Stimulated activated CD8-positive, alpha-beta memory T cell treated with anti-CD3 and anti-CD28 coated beads, Interleukin-12 subunit alpha, Interleukin-12 subunit beta, amount 100 ng/mL, for 1 hour (primary cell): ENCODE measurements around the gene TSPAN11.

Experiments
- DNase-seq: peaks from one replicate; pipeline ENCODE4 v3.0.0-alpha.2; 2020; ENCODE audit warnings: low read depth

The TSPAN11 gene

DNA sequence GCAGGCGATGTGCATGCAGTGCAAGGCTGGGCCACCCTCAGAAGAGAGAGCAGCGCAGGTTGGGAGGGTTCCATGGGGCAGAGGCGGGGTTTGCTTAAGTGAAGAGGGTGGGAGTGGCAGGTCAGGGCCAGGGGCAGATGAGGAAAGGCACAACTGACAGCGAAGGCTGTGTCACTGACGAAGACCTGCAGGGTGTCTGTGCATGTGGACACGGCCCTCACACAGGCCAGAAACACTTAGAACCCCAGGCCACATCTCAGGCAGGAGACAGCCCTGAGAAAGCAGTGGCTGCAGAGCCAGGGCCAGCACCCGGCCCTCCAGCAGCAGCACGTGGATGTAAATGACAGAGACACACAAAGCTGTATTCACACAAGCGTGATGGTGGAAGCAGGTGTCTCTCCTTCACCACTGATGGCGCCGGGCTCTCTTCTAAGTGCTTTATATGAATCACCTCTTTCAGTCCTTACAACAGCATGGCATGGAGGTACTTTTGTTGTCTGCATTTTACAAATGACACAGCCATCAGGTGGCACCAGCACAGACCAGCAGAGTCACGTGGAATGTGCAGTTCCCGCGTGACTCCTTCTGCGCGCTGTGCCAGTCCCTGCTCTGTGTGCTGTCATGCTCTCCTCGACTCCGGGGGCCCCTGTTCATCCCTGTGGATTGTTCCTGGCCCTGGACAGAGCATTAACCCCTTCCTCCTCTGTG lies 54.6 kb downstream of the TSPAN11 start:
- no peak for DNase-seq

DNA sequence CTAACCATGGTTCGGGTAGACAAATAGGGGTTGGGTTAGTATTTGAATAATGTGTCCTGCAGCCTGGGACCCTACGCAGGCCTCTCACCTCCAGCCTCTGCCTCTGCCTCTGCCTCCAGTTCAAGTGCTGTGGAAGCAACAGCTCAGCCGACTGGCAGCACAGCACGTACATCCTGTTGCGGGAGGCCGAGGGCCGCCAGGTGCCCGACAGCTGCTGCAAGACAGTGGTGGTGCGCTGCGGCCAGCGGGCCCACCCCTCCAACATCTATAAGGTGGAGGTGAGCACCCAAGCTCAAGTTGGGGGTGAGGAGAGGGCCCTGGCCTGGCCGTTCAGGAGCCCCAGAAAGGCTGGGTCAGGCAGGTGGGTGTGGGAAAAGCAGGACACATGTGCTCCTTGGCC lies 55.9 kb downstream of the TSPAN11 start:
- DNase-seq, result no peak

DNA sequence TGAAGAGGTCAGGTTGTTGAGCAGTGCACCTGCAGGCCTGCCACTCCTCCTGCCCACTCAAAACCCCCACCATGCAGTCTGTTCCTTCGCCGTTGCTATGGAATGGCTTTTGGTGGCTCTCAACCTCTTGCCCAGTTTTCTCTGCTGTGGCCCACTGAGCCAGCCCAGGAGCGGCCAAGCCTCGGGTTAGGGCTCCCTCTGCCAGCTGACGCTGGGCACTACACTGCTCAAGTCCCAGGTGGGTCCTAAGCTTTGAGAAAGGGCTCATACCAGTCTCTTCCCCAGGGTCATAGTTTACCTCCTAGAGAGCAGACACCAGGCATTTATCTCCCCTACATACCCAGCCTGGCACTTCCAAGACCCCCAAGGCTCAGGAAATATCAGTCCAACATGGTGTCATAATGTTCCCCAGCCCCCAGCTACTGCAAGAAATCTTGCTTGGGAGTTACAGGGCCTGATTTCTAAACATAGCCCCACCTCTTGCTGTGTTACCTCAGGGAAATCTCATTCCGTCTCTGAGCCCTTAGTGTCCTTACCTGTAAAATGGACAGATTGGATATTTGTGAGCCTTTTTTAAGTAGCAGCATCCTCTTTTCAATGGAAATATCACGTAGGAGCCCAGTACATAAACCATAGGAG lies 59.4 kb downstream of the TSPAN11 start:
- DNase-seq, result no peak

DNA sequence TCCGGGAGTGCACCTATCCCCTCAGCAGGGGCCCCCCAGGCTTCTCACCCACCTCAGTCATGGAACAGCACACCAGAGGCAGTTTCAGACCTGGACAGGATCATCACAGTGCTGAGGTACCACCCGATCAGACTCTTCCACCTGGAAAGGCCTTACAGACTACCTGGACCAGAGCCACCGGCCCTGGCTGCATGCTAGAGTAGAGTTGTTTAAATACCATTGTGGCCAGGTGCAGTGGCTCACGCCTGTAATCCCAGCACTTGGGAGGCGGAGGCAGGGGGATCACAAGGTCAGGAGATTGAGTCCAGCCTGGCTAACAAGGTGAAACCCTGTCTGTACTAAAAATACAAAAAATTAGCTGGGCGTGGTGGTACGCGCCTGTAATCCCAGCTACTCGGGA lies 61.5 kb downstream of the TSPAN11 start:
- no peak for DNase-seq

DNA sequence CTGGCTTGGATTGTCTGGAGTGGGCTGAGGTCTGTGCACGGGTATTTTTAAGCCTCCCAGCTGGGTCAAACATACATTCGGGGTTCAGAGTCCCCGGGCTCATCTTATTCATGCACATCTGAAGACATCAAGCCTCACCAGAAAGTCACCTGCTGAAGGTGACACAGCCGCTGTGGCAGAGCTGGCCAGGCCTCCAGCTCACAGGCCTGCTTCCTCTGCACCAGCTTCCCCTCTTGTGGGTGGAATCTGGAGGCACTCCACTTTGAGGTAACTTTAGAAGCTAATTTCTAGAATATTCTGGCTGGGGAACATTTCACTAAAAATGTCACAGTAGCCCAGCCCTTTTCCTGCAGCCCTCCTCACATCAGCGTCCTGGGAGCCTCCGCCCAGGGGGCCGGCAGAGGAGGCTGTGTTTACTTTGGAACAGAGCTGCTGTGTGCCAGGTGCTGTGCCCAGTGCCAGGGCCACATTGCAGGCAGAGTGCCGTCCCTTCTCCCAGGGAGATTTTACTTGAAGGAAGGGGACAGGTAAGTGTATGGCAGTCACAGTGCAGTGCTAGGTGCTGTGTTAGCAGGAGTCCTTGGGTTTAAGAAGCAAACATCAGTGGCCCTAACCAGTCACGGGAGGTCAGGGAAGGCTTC lies 62.2 kb downstream of the TSPAN11 start:
- DNase-seq, result no peak

DNA sequence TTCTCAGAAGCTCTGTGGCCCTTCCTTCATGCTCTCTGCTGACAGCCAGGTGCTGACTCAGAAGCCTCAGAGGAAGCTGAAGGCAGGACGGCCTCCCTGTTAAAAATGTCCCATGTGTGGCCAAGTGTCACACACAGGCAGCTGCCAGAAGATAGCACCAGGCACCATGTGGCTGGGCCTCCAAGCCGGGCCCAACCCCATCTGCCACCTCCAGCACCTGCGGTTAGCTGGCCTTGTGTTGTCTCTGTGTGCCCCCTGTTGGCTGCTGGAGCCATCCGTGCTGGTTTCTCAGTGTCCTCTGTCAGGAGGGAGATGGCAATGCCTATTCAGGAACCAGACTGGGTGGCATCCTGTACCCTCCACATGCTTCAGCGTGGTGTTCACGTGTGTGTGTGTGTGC lies 63.2 kb downstream of the TSPAN11 start:
- DNase-seq, result no peak

DNA sequence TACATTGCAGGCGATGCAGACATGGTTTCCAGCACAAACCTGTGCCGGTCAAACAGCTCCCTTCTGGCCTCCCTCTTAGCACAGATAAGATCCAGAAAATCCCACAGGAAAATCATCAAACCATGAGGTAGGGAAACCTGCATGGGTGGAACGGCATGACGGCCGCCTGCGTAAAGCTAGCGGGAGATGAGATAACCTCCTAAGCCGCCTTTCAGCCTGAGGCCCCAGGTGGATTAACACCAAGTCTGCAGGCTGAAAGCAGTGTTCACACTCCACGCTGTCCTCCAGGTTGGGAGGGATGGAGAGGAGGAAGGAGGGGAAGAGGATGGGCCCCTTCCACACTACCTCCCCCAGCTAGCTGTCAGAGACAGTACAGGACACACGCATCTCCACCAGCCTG lies 63.8 kb downstream of the TSPAN11 start:
- DNase-seq, result no peak

DNA sequence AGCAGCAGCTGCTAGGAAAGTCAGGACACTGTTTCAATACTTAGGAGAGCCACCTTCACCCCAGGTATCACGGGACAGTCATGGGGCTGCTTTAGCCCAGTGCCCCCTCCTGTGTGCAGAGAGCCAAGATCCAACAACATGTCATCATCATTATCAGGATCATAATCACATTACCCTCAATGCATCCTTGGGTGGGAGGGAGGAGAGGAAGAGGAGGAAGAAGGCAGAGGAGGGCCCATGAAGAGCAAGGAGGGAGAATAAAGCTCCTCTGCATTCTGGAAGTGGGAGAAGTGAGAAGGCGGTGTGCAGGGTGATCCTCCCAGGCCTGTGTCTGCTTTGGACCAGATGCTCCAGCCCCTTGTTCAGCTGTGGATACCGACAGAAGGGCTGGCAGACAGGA lies 64.2 kb downstream of the TSPAN11 start:
- no peak for DNase-seq

DNA sequence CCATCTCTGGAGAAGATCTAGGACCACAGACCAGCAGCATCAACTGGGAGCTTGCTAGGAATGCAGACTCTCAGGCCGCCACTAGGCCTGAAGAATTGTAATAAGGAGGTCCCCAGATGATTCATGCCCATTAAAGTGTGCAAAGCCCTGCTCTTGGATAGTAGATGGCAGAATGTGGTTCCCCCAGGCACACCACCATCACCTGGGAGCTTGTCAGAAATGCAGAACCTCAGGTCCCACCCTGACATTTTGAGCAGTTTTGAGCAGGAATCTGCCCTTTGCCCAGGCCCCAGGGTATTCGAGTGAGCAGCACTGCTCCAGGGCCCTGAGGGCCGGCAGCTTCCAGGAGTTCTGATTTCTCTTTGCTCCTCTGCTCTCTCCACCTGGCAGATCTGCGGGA lies 64.9 kb downstream of the TSPAN11 start:
- no peak for DNase-seq

DNA sequence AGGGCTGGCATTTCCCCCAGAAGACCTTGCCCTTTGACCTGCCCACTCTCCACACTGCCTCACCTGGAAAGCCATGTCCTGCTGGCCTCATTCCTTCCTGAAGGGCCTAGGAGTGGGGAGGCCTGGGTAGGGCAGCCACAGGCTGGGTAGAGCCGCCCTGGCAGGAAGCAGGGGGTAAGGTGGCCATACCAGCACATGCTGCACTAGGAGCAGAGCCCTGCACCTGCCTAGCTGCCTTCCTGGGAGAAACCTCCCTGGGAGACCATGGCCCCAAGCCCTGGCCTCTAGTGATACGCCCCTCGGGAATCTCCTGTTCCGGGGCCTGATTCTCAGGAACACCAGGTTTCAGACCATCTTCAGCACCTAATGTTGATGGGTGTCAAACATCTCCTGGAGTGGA lies 65.8 kb downstream of the TSPAN11 start:
- no peak for DNase-seq

DNA sequence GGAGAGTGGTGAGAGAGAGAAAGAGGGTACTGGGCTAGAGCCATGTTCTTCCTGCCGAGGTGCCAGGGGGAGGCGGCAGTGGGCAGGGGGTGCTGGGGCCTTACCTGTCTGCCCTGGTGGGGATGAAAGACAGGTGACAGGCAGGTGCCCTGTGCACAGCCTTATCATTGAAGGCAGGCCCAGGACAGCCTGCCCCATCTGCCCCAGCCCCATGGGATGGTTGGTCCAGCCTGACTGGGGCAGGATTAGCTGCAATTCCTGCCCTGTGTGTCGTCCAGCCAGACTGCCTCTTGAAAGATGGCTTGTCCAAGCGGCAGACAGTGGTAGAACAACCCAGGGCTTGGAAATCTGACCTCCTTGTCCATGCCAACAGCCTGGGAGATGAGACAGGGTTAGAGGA lies 67.2 kb downstream of the TSPAN11 start:
- DNase-seq, result no peak

DNA sequence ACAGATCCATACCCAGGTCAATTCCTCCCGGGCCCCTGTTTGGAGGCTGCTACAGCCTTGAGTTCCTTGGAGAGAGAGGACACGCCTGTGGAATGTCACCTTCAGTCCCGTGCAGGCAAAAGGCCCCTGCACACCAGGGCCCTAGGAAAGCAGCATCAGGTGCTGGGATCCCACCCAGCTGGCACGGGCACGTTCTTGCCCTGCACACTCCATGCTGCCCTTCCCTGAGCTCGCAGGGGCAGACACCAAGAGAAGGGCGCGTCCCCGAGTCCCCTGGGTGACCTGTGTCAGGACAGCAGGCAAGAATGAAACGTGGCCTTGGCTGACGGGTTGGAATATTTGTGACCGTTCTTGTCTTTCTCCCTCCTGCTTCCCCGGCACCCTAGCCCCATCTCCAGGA lies 67.7 kb downstream of the TSPAN11 start:
- DNase-seq, result no peak

DNA sequence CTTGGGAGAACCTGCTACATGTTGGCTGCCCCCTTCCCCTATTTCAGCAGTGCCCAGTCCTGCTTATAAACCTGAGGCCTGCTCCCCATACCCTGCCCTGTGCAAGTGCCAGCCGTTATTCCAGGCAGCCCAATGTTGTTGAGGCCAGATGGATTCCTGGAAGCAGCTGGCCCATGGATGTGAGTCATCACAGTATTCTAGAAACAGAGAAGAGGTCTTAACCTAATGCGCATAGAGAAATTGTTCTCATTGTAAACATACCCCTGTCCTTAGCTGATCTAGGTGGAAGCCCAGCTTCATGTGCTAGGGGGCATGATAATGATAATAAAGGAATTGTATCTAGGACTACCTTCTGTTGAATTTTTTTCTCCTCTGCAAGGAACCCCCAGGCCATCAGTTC lies 69.7 kb downstream of the TSPAN11 start:
- DNase-seq, result no peak

DNA sequence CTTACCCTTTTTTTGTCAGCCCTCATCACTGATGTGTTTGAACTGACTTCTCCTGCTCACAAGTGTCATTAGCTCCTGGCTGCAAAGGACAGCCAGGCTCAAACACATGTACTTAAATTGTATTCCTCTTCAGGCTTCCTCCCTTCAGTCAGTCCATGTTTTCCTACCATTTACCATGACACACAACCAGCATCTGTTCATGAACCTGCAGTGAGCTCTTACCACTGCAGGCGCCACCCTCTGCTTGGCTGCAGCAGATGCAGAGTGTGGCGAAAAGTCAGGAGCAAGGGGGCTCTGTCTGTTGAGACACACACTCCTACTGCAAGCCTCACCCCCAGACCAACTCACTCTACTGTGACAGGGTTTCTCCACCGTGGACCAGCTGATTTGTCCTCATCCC lies 70.2 kb downstream of the TSPAN11 start:
- no peak for DNase-seq

DNA sequence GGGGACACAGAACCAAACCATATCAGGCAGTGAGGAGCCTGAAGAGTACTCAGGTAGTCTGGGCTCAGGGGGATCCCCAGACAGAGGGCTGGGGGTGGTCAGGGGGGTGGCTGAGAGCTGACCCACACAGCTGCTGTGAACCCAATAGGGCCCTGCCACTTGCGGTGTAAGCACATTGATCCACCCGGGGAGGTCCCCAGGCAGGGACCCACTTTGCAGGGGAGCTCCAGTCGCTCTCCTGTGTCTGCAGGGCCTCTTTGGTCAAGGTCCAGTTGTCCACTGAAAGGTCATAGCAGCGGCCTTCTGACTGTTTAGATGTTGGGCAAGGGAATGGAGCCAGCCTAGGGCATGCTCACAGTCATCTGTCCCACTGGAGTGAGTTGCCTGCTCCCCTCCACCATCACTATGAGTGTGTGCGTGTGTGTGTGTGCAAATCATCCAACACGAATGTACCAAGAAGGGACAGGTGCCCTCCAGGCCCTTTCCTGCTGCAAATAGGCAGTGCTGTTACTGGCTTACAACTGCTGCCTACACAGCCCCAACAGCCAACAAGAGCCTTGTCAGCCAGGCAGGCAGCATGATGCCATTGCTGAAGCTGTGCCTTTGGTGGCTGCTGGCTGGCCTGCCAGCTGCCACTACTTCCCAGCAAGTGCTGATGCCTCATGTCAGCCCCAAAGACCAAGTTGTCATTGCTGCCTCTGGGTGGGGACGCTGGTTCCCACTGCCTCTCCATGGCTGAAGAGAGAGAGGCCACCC lies 71.3 kb downstream of the TSPAN11 start:
- DNase-seq, result no peak

DNA sequence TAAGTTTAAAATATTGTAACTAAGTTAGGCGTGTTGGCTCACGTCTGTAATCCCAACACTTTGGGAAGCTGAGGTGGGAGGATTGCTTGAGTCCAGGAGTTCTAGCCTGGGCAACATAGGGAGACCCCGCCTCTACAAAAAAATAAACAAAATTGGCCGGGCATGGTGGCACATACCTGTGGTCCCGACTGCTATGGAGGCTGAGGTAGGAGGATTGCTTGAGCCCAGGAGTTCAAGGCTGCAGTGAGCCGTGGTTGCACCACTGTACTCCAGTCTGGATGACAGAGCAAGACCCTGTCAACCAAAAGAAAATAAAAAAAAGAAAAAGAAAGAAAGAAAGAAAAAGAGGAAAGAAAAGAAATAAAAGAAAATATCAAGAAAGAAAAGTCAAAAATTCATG lies 72.5 kb downstream of the TSPAN11 start:
- no peak for DNase-seq

DNA sequence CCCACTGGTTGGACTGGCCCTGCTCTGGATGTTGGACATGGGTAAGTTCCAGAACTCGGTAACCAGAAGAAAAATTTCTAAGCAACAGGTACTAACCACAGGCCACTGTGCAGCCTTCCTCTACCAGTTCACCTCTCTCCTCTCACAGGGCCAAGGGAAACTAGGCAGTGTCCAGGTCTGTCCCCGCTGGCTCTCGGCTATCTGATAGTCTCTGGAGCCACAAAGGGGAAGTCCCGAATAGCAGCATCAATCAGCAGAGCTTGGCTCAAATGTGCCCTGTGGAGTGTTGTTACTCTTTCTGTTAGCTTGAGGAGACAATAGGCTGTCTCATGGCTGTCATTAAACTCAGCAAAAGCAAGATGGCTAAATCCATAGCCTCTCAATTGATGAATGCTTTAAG lies 73.2 kb downstream of the TSPAN11 start:
- DNase-seq, result no peak

DNA sequence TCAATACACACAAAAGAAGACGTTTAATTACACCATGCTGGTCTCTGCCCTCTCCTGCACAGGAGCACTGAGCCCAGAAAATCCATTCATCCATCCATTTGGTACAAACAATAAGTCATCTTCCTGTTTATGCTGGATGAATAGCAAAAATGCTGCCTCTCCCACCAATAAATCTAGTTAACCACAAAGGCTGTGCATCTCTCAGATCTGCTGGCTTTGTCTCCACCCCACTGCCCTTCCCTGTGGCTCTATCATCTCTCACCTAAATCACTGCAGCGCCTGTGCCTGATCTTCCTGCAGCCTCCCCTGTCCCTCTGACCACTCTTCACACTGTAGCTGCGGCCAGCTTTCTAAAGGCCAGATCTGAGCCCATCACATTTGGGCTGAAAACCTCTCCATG lies 74.2 kb downstream of the TSPAN11 start:
- DNase-seq, result no peak

DNA sequence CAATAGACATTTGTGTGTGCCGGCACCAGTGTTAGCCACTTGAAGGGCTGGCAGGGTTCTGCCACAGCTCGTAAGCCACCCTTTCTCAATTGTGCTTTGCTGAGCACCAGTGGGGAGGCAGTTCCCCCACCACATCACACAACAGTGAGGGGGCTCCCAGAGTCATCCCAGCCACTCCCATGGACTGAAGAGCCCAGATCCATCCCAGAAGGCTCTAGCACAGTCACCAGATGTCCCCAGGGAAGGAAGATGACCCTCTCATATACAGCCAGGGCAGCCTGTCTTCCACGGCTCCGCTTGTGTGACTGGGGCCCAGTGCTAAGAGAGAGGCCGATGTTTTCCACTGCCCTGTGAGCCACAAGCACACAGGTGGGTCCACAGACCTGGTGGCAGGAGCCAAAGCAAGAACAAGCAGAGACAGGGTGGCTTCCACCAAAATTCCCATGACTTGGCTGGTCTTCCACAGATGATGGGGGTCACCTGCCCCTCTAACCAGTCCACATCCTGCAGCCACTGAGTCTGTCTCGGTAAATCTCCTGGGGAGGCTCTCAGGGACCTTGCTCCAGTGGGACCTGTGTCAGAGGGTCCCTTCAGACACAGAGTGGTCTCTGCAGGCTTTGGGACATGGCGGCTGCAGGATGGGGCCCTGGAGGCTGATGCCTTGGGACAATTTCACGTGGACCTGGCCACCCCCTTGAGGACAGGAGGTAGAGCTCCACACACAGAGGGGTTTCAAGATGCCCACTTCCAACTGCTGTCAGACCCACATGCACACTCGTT lies 75.2 kb downstream of the TSPAN11 start:
- DNase-seq, result no peak

DNA sequence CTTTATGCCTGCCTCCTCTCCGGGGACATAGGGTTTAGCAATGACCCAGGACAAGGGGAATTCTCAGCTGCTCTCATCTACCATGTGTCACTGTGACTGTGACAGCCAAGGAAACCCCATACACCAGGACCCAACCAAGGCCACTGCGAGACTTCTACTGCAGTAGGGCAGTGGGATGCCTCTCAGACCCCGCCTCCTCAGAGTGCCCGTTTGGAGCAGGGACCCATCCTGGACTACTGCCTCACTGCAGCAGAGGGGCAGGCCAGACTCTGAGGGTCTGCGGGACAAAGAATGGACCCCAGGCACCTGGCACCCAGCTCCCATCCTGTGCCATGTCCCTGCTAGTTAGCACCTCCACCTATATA lies 75.8 kb downstream of the TSPAN11 start:
- no peak for DNase-seq

DNA sequence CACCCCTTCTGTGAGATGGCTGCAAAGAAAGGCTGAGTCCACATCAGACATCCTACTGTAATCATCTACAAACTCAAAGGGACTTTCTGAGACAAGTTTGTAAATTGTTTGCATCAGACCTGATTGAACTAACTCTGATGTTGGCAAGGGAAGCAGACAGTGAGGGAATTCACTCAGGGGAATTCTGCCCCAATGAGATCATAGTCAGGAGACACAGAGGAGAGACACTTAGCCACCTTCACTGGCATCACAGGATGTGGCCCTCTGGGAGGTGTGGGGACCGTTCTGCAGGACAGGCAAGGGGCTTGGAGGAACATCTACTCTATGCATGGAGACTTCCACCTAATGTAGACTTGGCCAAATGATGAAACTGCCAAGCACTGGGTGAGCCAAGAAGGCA lies 76.5 kb downstream of the TSPAN11 start:
- no peak for DNase-seq
